Kidney (tissue), 14 donors: ENCODE results near the gene ADIPOR2. TPM values are rescaled to one million over a fixed set of nuclear protein-coding genes. Genes with fewer than 3 reads are reported as not detected.
A peak's percentile ranks its signal among the peaks of the same experiment; 100 is the strongest.

Experiments
- DNase-seq, 5 donors: peaks; one replicate each; pipeline ENCODE4 v3.0.0-alpha.2; 2013 to 2020
- FAIRE-seq: peaks from 2 replicates; lab custom pipeline; 2012; peaks lifted over from hg19 to GRCh38; lab: Jason Lieb, UNC
- H3K27ac ChIP-seq, 2 donors: one replicate each; pipeline ENCODE4 v1.7.0; 2013; ENCODE audit warnings: low read depth in 2 of 2, low read length in 2 of 2, inconsistent platforms in 1 of 2
- H3K27me3 ChIP-seq: one replicate; pipeline ENCODE4 v1.7.1; 2013; ENCODE audit warnings: low read length, inconsistent platforms; ENCODE audit not compliant: control insufficient read depth, insufficient read depth
- H3K36me3 ChIP-seq, 3 donors: one replicate each; pipeline versions ENCODE4 v1.7.0 to v1.7.1; 2013; ENCODE audit warnings: low read length in 3 of 3, control low read depth in 1 of 3, inconsistent platforms in 1 of 3; ENCODE audit not compliant: insufficient read depth in 3 of 3, control insufficient read depth in 2 of 3
- H3K4me1 ChIP-seq, 3 donors: one replicate each; pipeline versions ENCODE4 v1.7.0 to v1.7.1; 2013; ENCODE audit warnings: low read length in 3 of 3, inconsistent platforms in 1 of 3, low read depth in 1 of 3; ENCODE audit not compliant: control insufficient read depth in 2 of 3, insufficient read depth in 2 of 3
- H3K4me3 ChIP-seq, 3 donors: one replicate each; pipeline versions ENCODE4 v1.7.0 to v1.8.1; 2013; ENCODE audit warnings: low read length in 3 of 3, control low read depth in 1 of 3, inconsistent platforms in 1 of 3
- H3K9ac ChIP-seq, 3 donors: one replicate each; pipeline versions ENCODE4 v1.7.0 to v1.7.1; 2013; ENCODE audit warnings: low read length in 3 of 3, control low read depth in 1 of 3, inconsistent platforms in 1 of 3
- H3K9me3 ChIP-seq, 3 donors: one replicate each; pipeline versions ENCODE4 v1.7.0 to v1.7.1; 2013; ENCODE audit warnings: low read length in 3 of 3, control low read depth in 1 of 3, inconsistent platforms in 1 of 3; ENCODE audit not compliant: control insufficient read depth in 2 of 3, insufficient read depth in 1 of 3
- CTCF ChIP-seq: IDR thresholded peaks from 3 replicates; pipeline ENCODE4 v1.5.1; 2012; ENCODE audit warnings: mild to moderate bottlenecking, moderate library complexity, borderline replicate concordance; ENCODE audit not compliant: insufficient read depth; ENCODE audit errors: extremely low read depth
- intact Hi-C: fragments of 100-400 bp; cut with DNase I; formaldehyde crosslinking; loops from one replicate; pipeline ENCODE4 v1.11.1; 2022
- polyA plus RNA-seq: library from polyadenylated mRNA; stranded (reverse); fragments of 350-450 nt; fragmentation: Illumina TruSeq; extraction: RNeasy Lipid Tissue Mini Kit (QIAGEN cat#74804); gene quantifications from one replicate; pipeline ENCODE4 v1.2.3, GENCODE V29; 2014; ENCODE audit warnings: low read depth, low replicate concordance; ENCODE audit not compliant: insufficient read depth
- total RNA-seq: library from RNA; stranded (reverse); fragmentation: NEBNext Ultra II Directional; extraction: Animal tissue kit (Norgen Biotek cat#: 25700); gene quantifications from one replicate; pipeline ENCODE4 v1.2.1, GENCODE V29; 2021
- donor health status: control.
- donor health status: control.
- donor health status: control.
- donor health status: control.
- donor health status: control.
- donor health status: DM: yes; HTN: yes; CAD: no.
- donor health status: Normal renal cell carcinoma (clear cell type).

ADIPOR2 gene
- total and polyA plus RNA-seq, 2 donors from 2014 or later: 26.7 to 50.0 TPM

GRCh38 chr12:1835211-1836131 lies 144.6 kb downstream of the ADIPOR2 start:
- peaks cover 0 to 3% (median 0%) of the 10 kb centered on the region in 3 donors for H3K4me1 ChIP-seq
- no peaks in the 10 kb centered on the region for H3K36me3 ChIP-seq
- TF ChIP-seq CTCF: no peak
- H3K9ac ChIP-seq: no peak overlapping the region
- DNase-seq (peak in 2 of 5 donors; percentile 39), FAIRE-seq (no peak)
- H3K9me3 ChIP-seq: no peaks in the 10 kb centered on the region
- no peak overlapping the region for H3K4me3 ChIP-seq
- no peaks in the 10 kb centered on the region for H3K27me3 ChIP-seq
- no peak overlapping the region for H3K27ac ChIP-seq
- intact Hi-C loops: no loop called here

GRCh38 chr12:1836241-1836803 lies 145.5 kb downstream of the ADIPOR2 start:
- intact Hi-C loops: no loop called here
- Histone ChIP-seq H3K4me3 (no peak overlapping the region), H3K27ac (no peak overlapping the region), H3K4me1 (no peaks in the 10 kb centered on the region), H3K36me3 (no peaks in the 10 kb centered on the region), H3K9ac (no peak overlapping the region), H3K27me3 (no peaks in the 10 kb centered on the region), H3K9me3 (no peaks in the 10 kb centered on the region)
- no peak for TF ChIP-seq CTCF
- DNase-seq (peak in 2 of 5 donors; percentile 48 to 51), FAIRE-seq (no peak)

- DNase-seq (peak; percentile 77 to 85 (median 83)), FAIRE-seq (no peak)
- Histone ChIP-seq H3K27ac (no peak overlapping the region), H3K9ac (no peak overlapping the region), H3K9me3 (no peaks in the 10 kb centered on the region), H3K4me1 (no peaks in the 10 kb centered on the region), H3K36me3 (no peaks in the 10 kb centered on the region), H3K27me3 (no peaks in the 10 kb centered on the region), H3K4me3 (no peak overlapping the region)
- intact Hi-C loops: no loop called here
- no peak for TF ChIP-seq CTCF
These were observed 146.1 kb downstream of the ADIPOR2 start for GRCh38 chr12:1836854-1837421.
